Stomach (tissue), 9 donors: Measurements from ENCODE around the gene NSMCE1. TPM values are rescaled to one million over a fixed set of nuclear protein-coding genes. Genes with fewer than 3 reads are reported as not detected.
"Not testable (repeated sequence)": the region's sequence is repeated elsewhere in the genome, so short reads cannot be mapped to it uniquely, and the experiment has no call there.

ENCODE experiments used
- DNase-seq, 2 donors: peaks; one replicate each; pipeline versions ENCODE4 v3.0.0 to v3.0.0-alpha.2; 2013 to 2019
- H3K27ac ChIP-seq, 5 donors: fragments of 200-600 bp in 4 of 5; sonication (generic) in 4 of 5; one replicate each; pipeline ENCODE4 v1.5.1; 2013 to 2019; ENCODE audit warnings: mild to moderate bottlenecking in 1 of 5, moderate library complexity in 1 of 5
- H3K27me3 ChIP-seq, 3 donors: fragments of 200-600 bp; sonication (generic); one replicate each; pipeline ENCODE4 v1.5.1; 2017 to 2019; ENCODE audit warnings: mixed run types in 1 of 3
- H3K36me3 ChIP-seq, 4 donors: fragments of 200-600 bp; sonication (generic); 1 replicate in 3 of 4; 2 replicates in 1 of 4; pipeline ENCODE4 v1.5.1; 2016 to 2019
- H3K4me1 ChIP-seq, 4 donors: fragments of 200-600 bp; sonication (generic); one replicate each; pipeline ENCODE4 v1.5.1; 2016 to 2019
- H3K4me3 ChIP-seq, 4 donors: fragments of 200-600 bp; sonication (generic) in 3 of 4; one replicate each; pipeline ENCODE4 v1.5.1; 2016 to 2019; ENCODE audit warnings: mild to moderate bottlenecking in 1 of 4
- H3K9me3 ChIP-seq, 4 donors: fragments of 200-600 bp; sonication (generic); one replicate each; pipeline ENCODE4 v1.5.1; 2016 to 2019
- EP300 ChIP-seq: sonication (generic); formaldehyde crosslinking; IDR thresholded peaks from one replicate; pipeline ENCODE4 v1.6.1; 2017; ENCODE audit warnings: antibody characterized with exemption
- POLR2A ChIP-seq, 4 donors: fragments of 450-650 bp; IDR thresholded peaks; one replicate each; pipeline ENCODE4 v1.6.1; 2016; ENCODE audit warnings: antibody characterized with exemption in 4 of 4, control low read depth in 2 of 4, mild to moderate bottlenecking in 1 of 4, moderate library complexity in 1 of 4
- POLR2AphosphoS5 ChIP-seq, 3 donors: sonication (generic); formaldehyde crosslinking; IDR thresholded peaks; one replicate each; pipeline ENCODE4 v1.6.1; 2016; ENCODE audit warnings: antibody characterized with exemption in 3 of 3
- WGBS, 5 donors: extraction: QIAGEN DNeasy Blood & Tissue Kit in 3 of 5; methylation state at CpG; one replicate each; pipeline versions ENCODE4 v1.1.5 to v1.1.7; 2013 to 2018; 5-methylcytosine and 5-hydroxymethylcytosine counted together
- intact Hi-C: fragments of 100-400 bp; cut with DNase I; formaldehyde crosslinking; loops from one replicate; pipeline ENCODE4 v1.15.1; 2023; ENCODE audit warnings: low total_unique reads
- polyA plus RNA-seq, 3 donors: library from polyadenylated mRNA; stranded (reverse); fragments of 200-250 nt; gene quantifications; one replicate each; pipeline ENCODE4 v1.2.3, GENCODE V29; 2013
- total RNA-seq, 5 donors: library from RNA; depleted of rRNA; stranded (reverse); fragments of >200 nt; gene quantifications; one replicate each; pipeline versions ENCODE4 v1.1.0 to v1.2.3, GENCODE V29; 2014 to 2016
- TF ChIP-seq, protein P1 (sequence below), 7 experiments: fragments of 450-650 bp in 4 of 7; fragments of 200-600 bp in 3 of 7; sonication (generic) in 3 of 7; IDR thresholded peaks; one replicate each; pipeline ENCODE4 v1.5.1; 2016 to 2019; ENCODE audit warnings: antibody characterized with exemption in 7 of 7, control low read depth in 2 of 7, mild to moderate bottlenecking in 1 of 7
- donor health status: healthy with polysubstance abuse.
- donor health status: Bipolar disorder and iron deficiency.
- donor health status: healthy.

NSMCE1 gene
- total and polyA plus RNA-seq, 8 donors: 9.3 to 120 (median 46.2) TPM

DNA sequence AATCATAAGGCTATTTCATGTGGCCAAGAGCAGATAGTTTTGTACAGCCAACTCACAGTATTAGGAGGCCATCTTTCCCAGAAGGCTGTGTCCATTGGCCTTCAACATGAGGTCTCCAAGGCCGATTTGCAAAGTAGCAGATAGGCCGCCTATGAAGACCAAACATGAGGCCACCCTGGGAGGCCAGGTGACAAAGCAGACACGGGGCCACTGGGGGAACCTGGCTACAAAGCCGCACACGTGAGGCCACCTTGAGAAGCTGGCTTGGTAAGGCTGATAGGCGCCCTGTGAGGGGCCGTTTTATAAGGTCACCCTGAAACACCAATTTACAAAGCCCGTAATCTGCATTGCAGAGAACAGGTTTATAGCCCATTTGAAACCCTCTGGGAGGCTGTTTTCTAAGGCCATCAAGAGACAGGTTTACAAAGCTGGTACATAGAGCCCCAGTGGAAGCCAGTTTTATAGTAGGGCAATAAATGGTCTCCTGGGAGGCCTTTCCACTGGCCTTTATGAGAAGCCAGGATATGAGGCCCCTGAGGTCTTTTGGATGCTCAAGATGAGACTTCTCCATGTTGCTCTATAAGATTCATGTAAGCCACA lies 60.4 kb downstream of the NSMCE1 start:
- no peaks in the 10 kb centered on the region for H3K9me3 ChIP-seq
- no peak overlapping the region for H3K4me3 ChIP-seq
- H3K4me1 ChIP-seq: peaks cover 13 to 50% (median 23%) of the 10 kb centered on the region in 4 donors
- 89 to 95% (median 90%) methylated on average over 8 of the region's 8 CpGs for WGBS, 5 donors
- intact Hi-C loops: no loop called here
- TF ChIP-seq EP300: no peak
- TF ChIP-seq POLR2A (IDR thresholded peaks at IDR 0.05): no peak
- TF ChIP-seq, protein P1, sequence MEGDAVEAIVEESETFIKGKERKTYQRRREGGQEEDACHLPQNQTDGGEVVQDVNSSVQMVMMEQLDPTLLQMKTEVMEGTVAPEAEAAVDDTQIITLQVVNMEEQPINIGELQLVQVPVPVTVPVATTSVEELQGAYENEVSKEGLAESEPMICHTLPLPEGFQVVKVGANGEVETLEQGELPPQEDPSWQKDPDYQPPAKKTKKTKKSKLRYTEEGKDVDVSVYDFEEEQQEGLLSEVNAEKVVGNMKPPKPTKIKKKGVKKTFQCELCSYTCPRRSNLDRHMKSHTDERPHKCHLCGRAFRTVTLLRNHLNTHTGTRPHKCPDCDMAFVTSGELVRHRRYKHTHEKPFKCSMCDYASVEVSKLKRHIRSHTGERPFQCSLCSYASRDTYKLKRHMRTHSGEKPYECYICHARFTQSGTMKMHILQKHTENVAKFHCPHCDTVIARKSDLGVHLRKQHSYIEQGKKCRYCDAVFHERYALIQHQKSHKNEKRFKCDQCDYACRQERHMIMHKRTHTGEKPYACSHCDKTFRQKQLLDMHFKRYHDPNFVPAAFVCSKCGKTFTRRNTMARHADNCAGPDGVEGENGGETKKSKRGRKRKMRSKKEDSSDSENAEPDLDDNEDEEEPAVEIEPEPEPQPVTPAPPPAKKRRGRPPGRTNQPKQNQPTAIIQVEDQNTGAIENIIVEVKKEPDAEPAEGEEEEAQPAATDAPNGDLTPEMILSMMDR (IDR thresholded peaks at IDR 0.05): no peak
- no peak for TF ChIP-seq POLR2AphosphoS5 (IDR thresholded peaks at IDR 0.05)
- DNase-seq: no peak
- peak overlapping the region in 4 of 5 donors; percentile 17 to 64 (median 60) for H3K27ac ChIP-seq
- H3K27me3 ChIP-seq: no peaks in the 10 kb centered on the region
- peaks cover 10 to 38% (median 21%) of the 10 kb centered on the region in 4 donors for H3K36me3 ChIP-seq

DNA sequence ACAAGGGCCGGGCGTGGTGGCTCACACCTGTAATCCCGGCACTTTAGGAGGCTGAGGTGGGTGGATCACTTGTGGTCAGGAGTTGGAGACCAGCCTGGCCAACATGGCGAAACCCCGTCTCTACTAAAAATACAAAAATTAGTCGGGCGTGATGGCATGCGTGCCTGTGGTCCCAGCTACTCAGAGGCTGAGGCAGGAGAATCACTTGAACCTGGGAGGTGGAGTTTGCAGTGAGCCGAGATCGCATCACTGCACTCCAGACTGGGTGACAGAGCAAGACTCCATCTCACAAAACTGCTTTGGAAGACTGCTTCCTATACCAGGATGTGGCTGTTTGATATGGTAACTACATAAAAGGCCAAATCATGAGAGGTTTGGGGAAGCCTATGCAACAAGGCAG lies 61.5 kb downstream of the NSMCE1 start:
- H3K27me3 ChIP-seq, H3K4me3 ChIP-seq, intact Hi-C loops, H3K9me3 ChIP-seq, H3K27ac ChIP-seq, DNase-seq: not testable (repeated sequence)
- 89 to 97% (median 96%) methylated on average over 10 of the region's 10 CpGs for WGBS, 5 donors
- H3K4me1 ChIP-seq: peaks cover 16 to 48% (median 24%) of the 10 kb centered on the region in 4 donors
- peaks cover 10 to 33% (median 18%) of the 10 kb centered on the region in 4 donors for H3K36me3 ChIP-seq

DNA sequence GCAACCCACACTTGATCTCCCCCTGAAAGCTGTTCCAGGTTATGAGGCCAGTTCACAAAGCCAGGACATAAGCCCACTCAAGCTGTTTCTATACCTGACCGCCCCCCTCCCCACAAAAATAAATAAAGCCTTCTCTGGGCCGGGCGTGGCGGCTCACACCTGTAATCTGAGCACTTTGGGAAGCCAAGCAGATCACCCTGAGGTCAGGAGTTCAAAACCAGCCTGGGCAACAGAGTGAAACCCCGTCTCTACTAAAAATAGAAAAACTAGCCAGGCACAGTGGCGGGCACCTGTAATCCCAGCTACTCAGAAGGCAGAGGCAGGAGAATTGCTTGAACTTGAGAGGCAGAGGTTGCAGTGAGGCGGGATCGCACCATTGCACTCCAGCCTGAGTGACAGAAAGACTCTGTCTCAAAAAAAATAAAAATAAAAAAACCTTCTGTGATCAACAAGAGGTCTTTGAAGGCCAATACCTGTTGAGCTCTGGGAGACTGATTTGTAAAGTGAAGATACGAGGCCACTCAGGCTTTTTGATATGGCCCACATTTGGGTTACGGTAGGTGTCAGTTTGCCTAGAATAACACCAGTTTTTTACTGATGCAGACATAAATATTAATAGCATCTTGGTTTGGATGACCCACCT lies 63.0 kb downstream of the NSMCE1 start:
- no peak for TF ChIP-seq POLR2A (IDR thresholded peaks at IDR 0.05)
- TF ChIP-seq EP300: no peak
- TF ChIP-seq, protein P1 (IDR thresholded peaks at IDR 0.05): no peak
- Histone ChIP-seq H3K27ac (no peak overlapping the region), H3K9me3 (no peaks in the 10 kb centered on the region), H3K4me1 (peaks cover 16 to 38% (median 21%) of the 10 kb centered on the region in 4 donors), H3K27me3 (no peaks in the 10 kb centered on the region), H3K36me3 (peaks cover 7 to 17% (median 7%) of the 10 kb centered on the region in 4 donors), H3K4me3 (no peak overlapping the region)
- 78 to 88% (median 80%) methylated on average over 10 of the region's 10 CpGs for WGBS, 5 donors
- no peak for DNase-seq
- intact Hi-C loops: no loop called here

DNA sequence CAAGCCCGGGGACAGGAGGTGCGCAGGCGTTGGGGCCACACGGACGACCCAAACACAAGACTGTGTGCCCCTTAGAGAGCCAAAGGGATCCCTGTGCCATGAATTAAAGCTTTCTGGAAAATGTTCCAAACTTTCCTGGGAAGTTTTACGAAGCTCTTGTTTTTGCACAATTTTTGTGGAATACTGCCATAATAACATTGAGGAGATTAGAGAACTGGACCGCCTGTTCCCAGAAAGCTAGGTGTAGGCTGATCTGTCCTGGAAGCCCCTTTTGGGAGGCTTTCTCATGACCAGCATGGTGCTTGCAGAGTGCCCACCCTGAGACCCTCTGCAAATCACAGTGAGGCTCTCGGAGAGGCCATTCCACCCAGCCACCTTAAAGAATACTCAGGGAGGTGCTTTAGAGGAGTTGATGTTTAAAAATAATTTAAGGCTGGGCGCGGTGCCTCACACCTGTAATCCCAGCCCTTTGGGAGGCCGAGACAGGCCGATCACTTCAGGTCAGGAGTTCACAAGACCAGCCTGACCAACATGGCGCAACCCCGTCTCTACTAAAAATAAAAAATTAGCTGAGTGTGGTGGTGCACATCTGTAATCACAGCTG lies 64.2 kb downstream of the NSMCE1 start:
- Histone ChIP-seq H3K4me3 (peak overlapping the region; percentile 58 to 72 (median 64)), H3K36me3 (peaks cover 0 to 7% (median 0%) of the 10 kb centered on the region in 4 donors), H3K27me3 (no peaks in the 10 kb centered on the region), H3K9me3 (no peaks in the 10 kb centered on the region), H3K4me1 (peaks cover 16 to 37% (median 23%) of the 10 kb centered on the region in 4 donors), H3K27ac (peak overlapping the region; percentile 89 to 98 (median 97))
- DNase-seq: no peak
- intact Hi-C loops: no loop called here
- 49 to 54% (median 51%) methylated on average over 13 to 14 of the region's 14 CpGs for WGBS, 5 donors
- TF ChIP-seq POLR2AphosphoS5 (IDR thresholded peaks at IDR 0.05) (no peak), POLR2A (IDR thresholded peaks at IDR 0.05) (no peak), EP300 (no peak)
- TF ChIP-seq, protein P1 (IDR thresholded peaks at IDR 0.05): no peak
